Ishikawa (cell line): ENCODE measurements around the gene CHPF.

Experiments used
- CEBPB ChIP-seq: IDR thresholded peaks from 2 replicates; pipeline ENCODE4 v1.6.1; 2012
- CREB1 ChIP-seq: IDR thresholded peaks from 2 replicates; pipeline ENCODE4 v1.6.1; 2012; ENCODE audit warnings: low read depth
- EGR1 ChIP-seq: IDR thresholded peaks from 2 replicates; pipeline ENCODE4 v1.6.1; 2012
- EP300 ChIP-seq: IDR thresholded peaks from 2 replicates; pipeline ENCODE4 v1.6.1; 2012; ENCODE audit warnings: borderline replicate concordance
- FOXM1 ChIP-seq: IDR thresholded peaks from 2 replicates; pipeline ENCODE4 v1.6.1; 2012; ENCODE audit warnings: low read depth, borderline replicate concordance
- NFIC ChIP-seq: IDR thresholded peaks from 2 replicates; pipeline ENCODE4 v1.6.1; 2012
- RAD21 ChIP-seq: IDR thresholded peaks from 2 replicates; pipeline ENCODE4 v1.6.1; 2012; ENCODE audit warnings: low read depth
- REST ChIP-seq: IDR thresholded peaks from 2 replicates; pipeline ENCODE4 v1.6.1; 2012; ENCODE audit warnings: low read depth, mild to moderate bottlenecking
- TAF1 ChIP-seq: IDR thresholded peaks from 2 replicates; pipeline ENCODE4 v1.6.1; 2012; ENCODE audit warnings: low read depth, mild to moderate bottlenecking
- TCF12 ChIP-seq: IDR thresholded peaks from 2 replicates; pipeline ENCODE4 v1.6.1; 2012; ENCODE audit warnings: low read depth
- TEAD4 ChIP-seq: IDR thresholded peaks from 2 replicates; pipeline ENCODE4 v1.6.1; 2012
- USF1 ChIP-seq: IDR thresholded peaks from 2 replicates; pipeline ENCODE4 v1.6.1; 2012
- YY1 ChIP-seq: IDR thresholded peaks from 2 replicates; pipeline ENCODE4 v1.6.1; 2012; ENCODE audit warnings: low read depth
- ZBTB7A ChIP-seq: IDR thresholded peaks from 2 replicates; pipeline ENCODE4 v1.6.1; 2012; ENCODE audit warnings: low read depth
- TF ChIP-seq, protein P1 (sequence below): IDR thresholded peaks from 2 replicates; pipeline ENCODE4 v1.6.1; 2012

Gene CHPF

GRCh38 chr2:219511547-219512325 lies 31.9 kb downstream of the CHPF start:
- TF ChIP-seq RAD21, result no peak
- TF ChIP-seq TEAD4, result no peak
- TF ChIP-seq EP300, result no peak
- TF ChIP-seq TAF1, result no peak
- no peak for TF ChIP-seq FOXM1
- no peak for TF ChIP-seq TCF12
- TF ChIP-seq YY1, result no peak
- no peak for TF ChIP-seq ZBTB7A
- TF ChIP-seq REST, result no peak
- TF ChIP-seq USF1, result no peak
- TF ChIP-seq NFIC, result no peak
- no peak for TF ChIP-seq CREB1
- TF ChIP-seq, protein P1, sequence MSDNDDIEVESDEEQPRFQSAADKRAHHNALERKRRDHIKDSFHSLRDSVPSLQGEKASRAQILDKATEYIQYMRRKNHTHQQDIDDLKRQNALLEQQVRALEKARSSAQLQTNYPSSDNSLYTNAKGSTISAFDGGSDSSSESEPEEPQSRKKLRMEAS, result no peak
- TF ChIP-seq CEBPB, result no peak

- TF ChIP-seq TEAD4 (no peak), FOXM1 (no peak), RAD21 (no peak), REST (no peak), EGR1 (no peak), CREB1 (no peak)
These were observed 33.0 kb downstream of the CHPF start for GRCh38 chr2:219510512-219511135.

DNA sequence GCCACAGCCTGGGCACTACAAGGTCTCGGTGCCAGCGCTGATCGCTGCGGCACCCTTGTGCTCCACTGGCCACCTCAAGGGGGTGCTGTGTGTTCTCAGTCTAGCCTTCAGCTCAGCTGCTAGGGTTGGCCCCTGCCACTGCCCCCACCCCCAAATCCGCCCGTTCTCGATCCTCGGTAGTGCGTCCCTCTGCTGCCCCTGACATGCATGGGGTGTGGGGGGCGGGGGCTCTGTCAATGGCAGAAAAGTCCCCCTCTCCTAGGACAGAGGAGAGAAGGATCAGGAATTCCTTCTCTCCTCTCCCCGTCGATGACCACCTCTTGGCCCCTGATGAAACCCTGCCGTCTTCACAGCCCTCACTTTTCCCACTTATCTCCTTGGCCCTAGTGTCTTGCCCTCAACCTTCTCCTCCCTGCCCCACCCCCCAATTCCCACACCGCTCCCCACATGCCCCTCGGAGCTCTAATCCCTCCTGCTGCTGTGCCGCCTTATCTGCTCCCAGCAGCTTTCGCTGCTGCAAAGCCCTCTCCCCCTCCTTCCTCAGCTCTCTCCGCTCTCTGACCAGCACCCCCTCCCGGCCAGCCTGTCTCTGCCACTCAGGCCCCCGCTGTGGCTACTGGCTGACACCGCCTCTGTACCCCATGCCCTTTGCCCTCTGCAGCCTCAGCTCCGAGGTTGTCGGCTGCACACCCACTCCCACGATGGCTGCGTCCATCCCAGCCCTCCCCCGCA lies 33.7 kb downstream of the CHPF start:
- no peak for TF ChIP-seq CEBPB
- TF ChIP-seq ZBTB7A, result peak; percentile 77; the same call in 1 of the 2 replicates
- no peak for TF ChIP-seq CREB1
- TF ChIP-seq USF1, result no peak
- peak; percentile 52 for TF ChIP-seq RAD21
- TF ChIP-seq REST, result no peak

DNA sequence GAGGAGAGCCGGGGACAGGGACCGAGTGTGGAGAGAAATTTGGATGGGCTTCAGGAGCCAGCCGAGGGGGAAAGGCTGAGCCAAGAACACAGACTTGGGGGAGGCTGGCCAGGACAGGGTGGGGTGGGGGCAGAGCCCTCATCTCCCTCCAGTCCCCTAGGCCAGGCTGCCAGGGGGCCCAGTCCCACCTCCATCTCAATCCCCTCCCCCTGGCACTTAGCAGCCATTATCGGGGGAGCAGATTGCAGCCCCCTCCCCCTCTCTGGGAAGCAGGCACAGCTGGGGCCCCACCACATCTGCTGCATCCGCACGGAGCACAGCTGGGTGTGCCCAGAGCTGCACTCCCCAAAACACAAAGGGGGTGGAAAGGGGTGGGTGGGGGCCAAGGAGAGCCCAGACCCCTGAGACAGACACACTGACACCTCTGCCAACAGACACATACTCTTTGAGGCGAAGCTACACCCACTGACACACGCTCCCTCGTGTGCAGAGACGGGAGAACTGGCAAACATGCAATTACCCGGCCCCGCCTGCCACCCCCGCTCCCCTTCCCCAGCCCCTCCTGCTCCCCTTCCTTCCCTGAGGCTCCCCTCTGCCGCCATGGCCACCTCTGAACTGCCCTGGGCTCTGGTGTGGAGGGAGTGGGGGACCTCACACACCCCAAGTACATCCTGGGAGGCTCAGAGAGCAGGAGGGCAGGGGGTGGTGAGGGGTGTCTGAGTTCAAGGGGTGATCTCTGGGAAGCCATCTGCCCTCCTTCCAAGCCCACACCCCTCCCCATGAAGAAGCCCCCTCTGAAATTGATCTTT lies 34.4 kb downstream of the CHPF start:
- no peak for TF ChIP-seq TCF12
- TF ChIP-seq CREB1, result no peak
- no peak for TF ChIP-seq REST
- no peak for TF ChIP-seq RAD21
- TF ChIP-seq, protein P1, result no peak
- TF ChIP-seq EP300, result no peak
- TF ChIP-seq YY1, result no peak
